Measurements from ENCODE around the gene CATSPERZ. TPM values are rescaled to one million over a fixed set of nuclear protein-coding genes. Genes with fewer than 3 reads are reported as not detected.
"Not testable (repeated sequence)": the region's sequence is repeated elsewhere in the genome, so short reads cannot be mapped to it uniquely, and the experiment has no call there.

Gene CATSPERZ
- total and polyA plus RNA-seq, 2 experiments from 2014 or later = 0.46 TPM; not detected in 1

- Histone ChIP-seq H3K27ac (peak overlapping the region; percentile 95), H3K9me3 (ENCODE audit: low read depth) (no peaks in the 10 kb centered on the region), H3K27me3 (no peaks in the 10 kb centered on the region), H3K36me3 (replicated peaks; ENCODE audit: insufficient read depth, low read depth) (no peaks in the 10 kb centered on the region), H3K4me2 (peak overlapping the region; percentile 90), H3K79me2 (peaks cover 43% of the 10 kb centered on the region), H3K4me3 (peak overlapping the region; percentile 62), H3K4me1 (ENCODE audit: insufficient read depth) (peaks cover 11% of the 10 kb centered on the region), H2AFZ (peak overlapping the region; percentile 22), H3K9me2 (replicated peaks; ENCODE audit: insufficient read depth) (no peaks in the 10 kb centered on the region), H4K20me1 (ENCODE audit: insufficient read depth, poor library complexity, severe bottlenecking) (no peaks in the 10 kb centered on the region)
- TF ChIP-seq, protein P1, sequence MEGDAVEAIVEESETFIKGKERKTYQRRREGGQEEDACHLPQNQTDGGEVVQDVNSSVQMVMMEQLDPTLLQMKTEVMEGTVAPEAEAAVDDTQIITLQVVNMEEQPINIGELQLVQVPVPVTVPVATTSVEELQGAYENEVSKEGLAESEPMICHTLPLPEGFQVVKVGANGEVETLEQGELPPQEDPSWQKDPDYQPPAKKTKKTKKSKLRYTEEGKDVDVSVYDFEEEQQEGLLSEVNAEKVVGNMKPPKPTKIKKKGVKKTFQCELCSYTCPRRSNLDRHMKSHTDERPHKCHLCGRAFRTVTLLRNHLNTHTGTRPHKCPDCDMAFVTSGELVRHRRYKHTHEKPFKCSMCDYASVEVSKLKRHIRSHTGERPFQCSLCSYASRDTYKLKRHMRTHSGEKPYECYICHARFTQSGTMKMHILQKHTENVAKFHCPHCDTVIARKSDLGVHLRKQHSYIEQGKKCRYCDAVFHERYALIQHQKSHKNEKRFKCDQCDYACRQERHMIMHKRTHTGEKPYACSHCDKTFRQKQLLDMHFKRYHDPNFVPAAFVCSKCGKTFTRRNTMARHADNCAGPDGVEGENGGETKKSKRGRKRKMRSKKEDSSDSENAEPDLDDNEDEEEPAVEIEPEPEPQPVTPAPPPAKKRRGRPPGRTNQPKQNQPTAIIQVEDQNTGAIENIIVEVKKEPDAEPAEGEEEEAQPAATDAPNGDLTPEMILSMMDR (IDR thresholded peaks at IDR 0.05; ENCODE audit: poor library complexity) = peak; percentile 54
- no peak for TF ChIP-seq EZH2 (IDR thresholded peaks at IDR 0.05; ENCODE audit: borderline replicate concordance)
- no peak for TF ChIP-seq EZH2phosphoT487 (IDR thresholded peaks at IDR 0.05; ENCODE audit: low read depth, severe bottlenecking, unreplicated experiment)
- DNase-seq (ENCODE audit: low spot score) = peak; percentile 79
- 1% methylated on average over 38 of the region's 71 CpGs for WGBS (ENCODE audit: low lambda C conversion rate, missing lambda C conversion rate)
Observed at GRCh38 chr11:64305691-64306562, 5.8 kb downstream of the CATSPERZ start.

DNA sequence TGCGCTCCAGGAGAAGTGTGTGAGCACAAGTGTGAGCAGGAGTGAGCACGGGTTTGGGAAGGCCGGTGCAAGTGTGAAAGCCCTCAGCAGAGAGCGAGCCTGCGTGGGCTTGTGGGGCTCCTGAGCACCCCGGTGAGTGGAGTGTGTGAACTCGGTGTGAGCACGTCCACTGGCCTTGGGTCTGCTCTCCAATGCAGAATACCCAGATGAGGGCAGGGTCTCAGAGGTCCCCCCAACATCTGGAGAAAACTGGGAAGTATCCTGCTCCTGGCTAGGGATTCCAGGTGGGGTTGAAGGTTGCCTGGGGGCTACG is 6.4 kb downstream of the CATSPERZ start:
- no peak for TF ChIP-seq EZH2phosphoT487 (IDR thresholded peaks at IDR 0.05; ENCODE audit: low read depth, severe bottlenecking, unreplicated experiment)
- no peak for DNase-seq (ENCODE audit: low spot score)
- H3K27ac ChIP-seq = peak overlapping the region; percentile 95
- peaks cover 49% of the 10 kb centered on the region for H3K79me2 ChIP-seq
- H3K4me3 ChIP-seq = peak overlapping the region; percentile 62
- H3K4me1 ChIP-seq (ENCODE audit: insufficient read depth) = peaks cover 11% of the 10 kb centered on the region
- H4K20me1 ChIP-seq (ENCODE audit: insufficient read depth, poor library complexity, severe bottlenecking) = no peaks in the 10 kb centered on the region
- H3K9me2 ChIP-seq (replicated peaks; ENCODE audit: insufficient read depth) = no peaks in the 10 kb centered on the region
- H3K36me3 ChIP-seq (replicated peaks; ENCODE audit: insufficient read depth, low read depth) = no peaks in the 10 kb centered on the region
- H3K27me3 ChIP-seq = no peaks in the 10 kb centered on the region
- peak overlapping the region; percentile 22 for H2AFZ ChIP-seq
- WGBS (ENCODE audit: low lambda C conversion rate, missing lambda C conversion rate) = 34% methylated on average over 9 of the region's 9 CpGs
- H3K4me2 ChIP-seq = peak overlapping the region; percentile 90
- H3K9me3 ChIP-seq (ENCODE audit: low read depth) = no peaks in the 10 kb centered on the region

- no peaks in the 10 kb centered on the region for H4K20me1 ChIP-seq (ENCODE audit: insufficient read depth, poor library complexity, severe bottlenecking)
- TF ChIP-seq EZH2phosphoT487 (IDR thresholded peaks at IDR 0.05; ENCODE audit: low read depth, severe bottlenecking, unreplicated experiment) (no peak), EZH2 (IDR thresholded peaks at IDR 0.05; ENCODE audit: borderline replicate concordance) (no peak)
- TF ChIP-seq, protein P1 (IDR thresholded peaks at IDR 0.05; ENCODE audit: poor library complexity) = no peak
- no peaks in the 10 kb centered on the region for H3K9me2 ChIP-seq (replicated peaks; ENCODE audit: insufficient read depth)
- peak overlapping the region; percentile 90 for H3K4me2 ChIP-seq
- H3K79me2 ChIP-seq = peaks cover 52% of the 10 kb centered on the region
- H3K4me3 ChIP-seq = peak overlapping the region; percentile 62
- H3K4me1 ChIP-seq (ENCODE audit: insufficient read depth) = peaks cover 11% of the 10 kb centered on the region
- H3K36me3 ChIP-seq (replicated peaks; ENCODE audit: insufficient read depth, low read depth) = no peaks in the 10 kb centered on the region
- peak overlapping the region; percentile 95 for H3K27ac ChIP-seq
- no peaks in the 10 kb centered on the region for H3K27me3 ChIP-seq
- DNase-seq (ENCODE audit: low spot score) = peak; percentile 86
- H2AFZ ChIP-seq = no peak overlapping the region
- H3K9me3 ChIP-seq (ENCODE audit: low read depth) = no peaks in the 10 kb centered on the region
- WGBS (ENCODE audit: low lambda C conversion rate, missing lambda C conversion rate) = 77% methylated on average over 15 of the region's 15 CpGs
Observed at GRCh38 chr11:64306876-64307622, 6.9 kb downstream of the CATSPERZ start.

GRCh38 chr11:64307795-64308194 is 7.6 kb downstream of the CATSPERZ start:
- 85% methylated on average over 5 of the region's 5 CpGs for WGBS (ENCODE audit: low lambda C conversion rate, missing lambda C conversion rate)
- H3K9me2 ChIP-seq (replicated peaks; ENCODE audit: insufficient read depth); H3K36me3 ChIP-seq (replicated peaks; ENCODE audit: insufficient read depth, low read depth); H3K9me3 ChIP-seq (ENCODE audit: low read depth); H2AFZ ChIP-seq; H3K27me3 ChIP-seq; H4K20me1 ChIP-seq (ENCODE audit: insufficient read depth, poor library complexity, severe bottlenecking); H3K4me3 ChIP-seq; DNase-seq (ENCODE audit: low spot score): not testable (repeated sequence)
- H3K79me2 ChIP-seq = peaks cover 59% of the 10 kb centered on the region
- peak overlapping the region; percentile 90 for H3K4me2 ChIP-seq
- peaks cover 11% of the 10 kb centered on the region for H3K4me1 ChIP-seq (ENCODE audit: insufficient read depth)
- peak overlapping the region; percentile 95 for H3K27ac ChIP-seq

Data from hepatocyte (in vitro differentiated cells).